Ovary (tissue), 3 donors: ENCODE measurements around the gene RFC2.

Source experiments
- EP300 ChIP-seq: sonication (generic); formaldehyde crosslinking; IDR thresholded peaks from one replicate; pipeline ENCODE4 v1.6.1; 2017; ENCODE audit warnings: antibody characterized with exemption
- TF ChIP-seq, protein P1 (sequence below), 3 donors: fragments of 450-650 bp in 2 of 3; fragments of 200-600 bp in 1 of 3; IDR thresholded peaks; one replicate each; pipeline versions ENCODE4 v1.5.1 to v1.8.0; 2016 to 2022; ENCODE audit warnings: antibody characterized with exemption in 3 of 3, mild to moderate bottlenecking in 1 of 3
- donor health status: DM: no; HTN: no; CAD: no.

DNA sequence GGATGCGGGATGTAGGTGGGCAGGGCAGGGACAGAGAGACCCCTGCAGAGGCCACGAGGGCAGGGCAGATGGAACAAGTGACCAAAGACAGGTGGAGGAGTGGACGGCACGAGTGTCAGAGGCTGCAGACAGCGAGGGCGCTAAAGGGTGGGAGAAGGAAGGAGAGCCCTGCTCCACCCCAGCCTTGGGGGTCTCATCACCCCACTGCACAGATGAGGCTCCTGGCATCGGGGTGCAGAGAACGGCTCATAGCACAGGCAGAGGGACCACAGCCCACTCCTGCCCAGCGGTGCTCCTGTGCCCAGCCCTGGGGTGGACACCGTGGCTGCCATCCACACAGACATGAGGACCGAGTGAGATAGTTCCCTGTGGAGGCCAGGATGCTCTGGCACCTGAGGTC lies 46.6 kb downstream of the RFC2 start:
- TF ChIP-seq, protein P1, sequence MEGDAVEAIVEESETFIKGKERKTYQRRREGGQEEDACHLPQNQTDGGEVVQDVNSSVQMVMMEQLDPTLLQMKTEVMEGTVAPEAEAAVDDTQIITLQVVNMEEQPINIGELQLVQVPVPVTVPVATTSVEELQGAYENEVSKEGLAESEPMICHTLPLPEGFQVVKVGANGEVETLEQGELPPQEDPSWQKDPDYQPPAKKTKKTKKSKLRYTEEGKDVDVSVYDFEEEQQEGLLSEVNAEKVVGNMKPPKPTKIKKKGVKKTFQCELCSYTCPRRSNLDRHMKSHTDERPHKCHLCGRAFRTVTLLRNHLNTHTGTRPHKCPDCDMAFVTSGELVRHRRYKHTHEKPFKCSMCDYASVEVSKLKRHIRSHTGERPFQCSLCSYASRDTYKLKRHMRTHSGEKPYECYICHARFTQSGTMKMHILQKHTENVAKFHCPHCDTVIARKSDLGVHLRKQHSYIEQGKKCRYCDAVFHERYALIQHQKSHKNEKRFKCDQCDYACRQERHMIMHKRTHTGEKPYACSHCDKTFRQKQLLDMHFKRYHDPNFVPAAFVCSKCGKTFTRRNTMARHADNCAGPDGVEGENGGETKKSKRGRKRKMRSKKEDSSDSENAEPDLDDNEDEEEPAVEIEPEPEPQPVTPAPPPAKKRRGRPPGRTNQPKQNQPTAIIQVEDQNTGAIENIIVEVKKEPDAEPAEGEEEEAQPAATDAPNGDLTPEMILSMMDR (IDR thresholded peaks at IDR 0.05) = no peak
- no peak for TF ChIP-seq EP300
